IPS DF 6.9 (cell line): ENCODE results near the gene DNAI1.

ENCODE experiments used
- DNase-seq: peaks from one replicate; pipeline ENCODE4 v3.0.0-alpha.2; 2013; ENCODE audit warnings: low read depth, low spot score
- H3K27ac ChIP-seq: one replicate; pipeline ENCODE4 v1.5.1; 2013; ENCODE audit warnings: low read length, control low read depth
- H3K27me3 ChIP-seq: 2 replicates; pipeline ENCODE4 v1.6.1; 2013; ENCODE audit warnings: mild to moderate bottlenecking, low read length; ENCODE audit not compliant: control insufficient read depth, insufficient read depth
- H3K36me3 ChIP-seq: 2 replicates; pipeline ENCODE4 v1.6.1; 2013; ENCODE audit warnings: low read length; ENCODE audit not compliant: control insufficient read depth, insufficient read depth
- H3K4me1 ChIP-seq: 2 replicates; pipeline ENCODE4 v1.6.1; 2013; ENCODE audit warnings: low read length; ENCODE audit not compliant: control insufficient read depth, insufficient read depth
- H3K4me3 ChIP-seq: 2 replicates; pipeline ENCODE4 v1.5.1; 2013; ENCODE audit warnings: mild to moderate bottlenecking, low read length
- H3K9me3 ChIP-seq: 2 replicates; pipeline ENCODE4 v1.6.1; 2013; ENCODE audit warnings: low read length, inconsistent platforms; ENCODE audit not compliant: control insufficient read depth, insufficient read depth
- WGBS: extraction: QIAGEN DNeasy Blood & Tissue Kit; methylation state at CpG from one replicate; pipeline ENCODE4 v1.1.7; 2013; ENCODE audit warnings: mixed read lengths, missing lambda C conversion rate; ENCODE audit not compliant: insufficient read length, insufficient coverage; 5-methylcytosine and 5-hydroxymethylcytosine counted together

The DNAI1 gene

DNA sequence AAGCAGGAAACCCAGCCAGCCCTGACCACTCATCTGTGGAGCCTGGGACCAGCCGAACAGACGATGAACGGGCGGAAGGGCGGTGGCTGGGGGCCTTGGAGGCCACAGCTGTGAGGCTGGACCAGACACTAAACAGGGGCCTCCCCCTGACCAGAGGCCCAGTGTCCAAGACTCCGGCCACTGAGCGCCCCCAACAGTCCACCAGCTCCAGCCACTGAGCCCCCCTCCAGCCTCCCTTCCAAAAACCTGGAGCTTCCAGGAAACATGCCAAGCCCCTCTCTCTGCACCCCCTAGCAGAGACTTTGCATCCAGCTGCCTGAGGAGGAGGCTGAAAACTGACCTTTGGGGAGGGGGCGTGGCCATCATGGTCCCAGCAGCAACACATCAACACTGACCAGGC lies 107.7 kb downstream of the DNAI1 start:
- no peak overlapping the region for H3K27ac ChIP-seq
- peaks cover 9% of the 10 kb centered on the region for H3K4me1 ChIP-seq
- H3K36me3 ChIP-seq, result no peaks in the 10 kb centered on the region
- no peak overlapping the region for H3K4me3 ChIP-seq
- H3K27me3 ChIP-seq, result no peaks in the 10 kb centered on the region; the same call in 1 of the 2 replicates
- no peak for DNase-seq
- no CpG with 5 or more reads among the region's 8 CpGs for WGBS
- H3K9me3 ChIP-seq, result no peaks in the 10 kb centered on the region

DNA sequence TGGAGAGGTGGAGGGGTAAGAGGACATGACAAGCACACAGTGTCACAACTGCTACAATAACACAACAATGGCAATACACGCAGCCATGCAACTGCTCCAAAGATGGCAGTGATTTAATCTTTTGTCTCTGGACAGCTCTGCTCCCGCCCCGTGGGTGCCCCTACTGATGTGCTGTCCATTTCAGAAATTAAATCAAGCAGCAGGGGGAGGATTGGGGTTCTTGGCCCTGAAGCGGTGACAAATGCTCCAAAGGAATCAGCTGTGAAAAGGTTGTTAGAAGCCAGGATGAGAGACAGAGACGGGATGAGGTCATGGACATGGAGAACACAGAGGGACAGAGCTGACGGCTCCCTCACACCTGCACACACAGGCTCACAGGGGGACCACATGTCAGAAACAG lies 108.4 kb downstream of the DNAI1 start:
- Histone ChIP-seq H3K9me3 (no peaks in the 10 kb centered on the region), H3K36me3 (no peaks in the 10 kb centered on the region), H3K27me3 (no peaks in the 10 kb centered on the region; the same call in 1 of the 2 replicates), H3K27ac (no peak overlapping the region), H3K4me3 (no peak overlapping the region), H3K4me1 (peaks cover 9% of the 10 kb centered on the region)
- no CpG with 5 or more reads among the region's 6 CpGs for WGBS
- DNase-seq, result no peak

DNA sequence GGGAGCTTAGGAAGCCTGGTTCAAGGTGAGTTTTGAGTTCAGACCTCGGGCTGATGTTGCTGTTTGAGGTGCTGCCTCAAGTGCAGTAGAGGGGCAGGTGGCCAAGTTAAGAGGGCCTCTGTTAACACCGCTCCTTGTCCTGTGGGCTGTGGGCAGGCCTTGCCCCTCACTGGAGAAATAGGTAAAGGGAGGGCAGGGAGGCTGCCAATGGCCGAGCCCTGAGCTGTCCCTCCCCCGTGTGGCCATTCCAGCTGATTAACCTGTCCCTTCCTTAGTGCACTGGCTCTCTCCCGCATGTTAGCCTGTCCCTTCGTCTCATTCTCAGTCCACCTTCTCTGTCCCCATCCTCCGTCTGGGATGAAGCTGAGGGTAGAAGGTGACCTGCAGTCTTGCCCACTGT lies 109.5 kb downstream of the DNAI1 start:
- no peaks in the 10 kb centered on the region for H3K9me3 ChIP-seq
- no peak overlapping the region for H3K27ac ChIP-seq
- no peaks in the 10 kb centered on the region for H3K36me3 ChIP-seq
- H3K4me3 ChIP-seq, result no peak overlapping the region
- DNase-seq, result no peak
- H3K27me3 ChIP-seq, result no peaks in the 10 kb centered on the region
- peaks cover 9% of the 10 kb centered on the region for H3K4me1 ChIP-seq
- no CpG with 5 or more reads among the region's 7 CpGs for WGBS

DNA sequence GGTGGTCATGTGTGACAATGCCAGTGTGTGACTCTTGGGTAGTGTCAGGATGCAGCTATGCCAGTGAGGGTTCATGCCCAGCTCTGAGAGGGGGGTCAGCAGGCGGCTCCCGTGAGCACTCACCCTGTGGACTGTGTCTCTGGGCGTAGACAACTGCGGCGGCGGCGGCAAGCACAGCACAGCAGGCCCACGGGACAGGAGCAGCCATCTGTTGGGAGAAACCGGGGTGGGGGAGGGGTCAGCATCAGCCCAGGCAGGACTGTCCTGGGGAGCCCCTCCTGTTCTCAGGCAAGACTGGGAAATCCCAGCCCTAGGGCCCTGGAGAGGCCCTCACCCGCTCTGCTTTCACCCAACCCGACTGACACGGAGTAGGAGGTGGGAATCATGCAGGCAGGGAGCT lies 110.2 kb downstream of the DNAI1 start:
- no CpG with 5 or more reads among the region's 12 CpGs for WGBS
- H3K27ac ChIP-seq, result no peak overlapping the region
- no peaks in the 10 kb centered on the region for H3K9me3 ChIP-seq
- H3K27me3 ChIP-seq, result no peaks in the 10 kb centered on the region
- H3K36me3 ChIP-seq, result no peaks in the 10 kb centered on the region
- peaks cover 10% of the 10 kb centered on the region for H3K4me1 ChIP-seq
- no peak overlapping the region for H3K4me3 ChIP-seq
- DNase-seq, result no peak

DNA sequence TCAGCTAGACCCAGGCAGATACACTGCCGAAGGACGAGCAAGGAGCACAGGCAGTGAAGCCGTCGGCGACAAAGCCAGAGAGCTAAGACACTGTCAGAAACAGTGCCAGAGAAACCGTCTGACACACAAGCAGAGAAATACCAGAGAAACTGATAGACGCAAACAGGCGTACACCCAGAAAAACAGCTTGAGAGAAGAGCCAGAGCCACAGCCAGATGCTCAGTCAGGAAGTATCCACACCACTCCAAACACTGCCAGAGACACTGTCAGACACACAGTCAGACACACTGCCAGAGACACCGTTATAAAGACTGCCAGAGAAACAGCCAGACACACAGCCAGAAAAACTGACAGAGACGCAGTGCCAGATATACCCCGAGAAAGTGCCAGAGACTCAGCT lies 111.8 kb downstream of the DNAI1 start:
- no peaks in the 10 kb centered on the region for H3K36me3 ChIP-seq
- no peaks in the 10 kb centered on the region for H3K27me3 ChIP-seq
- WGBS, result no CpG with 5 or more reads among the region's 11 CpGs
- H3K4me3 ChIP-seq, result no peak overlapping the region
- H3K4me1 ChIP-seq, result peaks cover 11% of the 10 kb centered on the region
- no peaks in the 10 kb centered on the region for H3K9me3 ChIP-seq
- DNase-seq, result no peak
- no peak overlapping the region for H3K27ac ChIP-seq
